HCT116 (cell line): Measurements from ENCODE around the gene RABEPK. TPM values are rescaled to one million over a fixed set of nuclear protein-coding genes. Genes with fewer than 3 reads are reported as not detected.
"Not testable (repeated sequence)": the region's sequence is repeated elsewhere in the genome, so short reads cannot be mapped to it uniquely, and the experiment has no call there.

Experiments used
- ATAC-seq: fragments of 200-7000 bp; cut with Tn5 transposase; 2 replicates; pipeline ENCODE4 v1.9.1; 2020; ENCODE audit warnings: mild to moderate bottlenecking, moderate library complexity
- BruUV-seq: library from RNA; stranded (reverse); fragments of 400-500 nt; replicated peaks from 2 replicates; lab custom pipeline; 2021; lab: Mats Ljungman, UMichigan
- CTCF ChIA-PET: fragments of 300-600 bp; sonication (Branson Sonifier 250); formaldehyde crosslinking; loops from one replicate; lab custom pipeline; 2021; ENCODE audit warnings: antibody characterized with exemption; lab: Charles Lee
- POLR2A ChIA-PET: fragments of 300-600, 350-600 bp; sonication (Branson Sonifier 250); formaldehyde crosslinking; loops from one replicate; lab custom pipeline; 2021; ENCODE audit warnings: antibody characterized with exemption; lab: Charles Lee
- RAD21 ChIA-PET, 2 experiments: fragments of 300-600 bp; sonication (Branson Sonifier 250); formaldehyde crosslinking; loops; one replicate each; lab custom pipeline; 2023; ENCODE audit warnings: low total read pairs in 2 of 2; ENCODE audit not compliant: uncharacterized antibody in 2 of 2, unreplicated experiment in 2 of 2, low non-redundant PET in 1 of 2; lab: Charles Lee
- DNase-seq: peaks from one replicate; pipeline ENCODE4 v3.0.0-alpha.2; 2010; ENCODE audit warnings: low read depth, low spot score
- H2AFZ ChIP-seq: fragments of 200-600 bp; shearing (Covaris generic), sonication (generic); 2 replicates; pipeline ENCODE4 v1.6.1; 2017; ENCODE audit warnings: low read depth, mixed run types, mixed read lengths, antibody characterized with exemption, low read length; ENCODE audit not compliant: poor library complexity, severe bottlenecking
- H3K27ac ChIP-seq: 2 replicates; pipeline ENCODE4 v1.5.1; 2012; ENCODE audit warnings: low read depth, low read length
- H3K27me3 ChIP-seq: fragments of 200-600 bp; sonication (generic); 2 replicates; pipeline ENCODE4 v1.6.1; 2016; ENCODE audit warnings: mixed run types, low read length, mixed read lengths; ENCODE audit not compliant: insufficient read depth
- H3K36me3 ChIP-seq, 2 experiments: fragments of 200-500 bp in 1 of 2; fragments of 200-600 bp in 1 of 2; sonication (Bioruptor generic) in 1 of 2; sonication (generic) in 1 of 2; 2 replicates each; pipeline versions ENCODE4 v1.5.1 to v1.6.1; 2014 to 2016; ENCODE audit warnings: low read length in 2 of 2, inconsistent platforms in 1 of 2, mixed read lengths in 1 of 2, mixed run types in 1 of 2; ENCODE audit not compliant: insufficient read depth in 2 of 2, control insufficient read depth in 1 of 2
- H3K4me1 ChIP-seq, 2 experiments: fragments of 200-600 bp in 1 of 2; sonication (generic) in 1 of 2; 2 replicates each; pipeline versions ENCODE4 v1.5.1 to v1.6.1; 2012 to 2017; ENCODE audit warnings: low read length in 2 of 2, inconsistent platforms in 1 of 2, mild to moderate bottlenecking in 1 of 2, mixed read lengths in 1 of 2, mixed run types in 1 of 2, moderate library complexity in 1 of 2; ENCODE audit not compliant: insufficient read depth in 2 of 2, control insufficient read depth in 1 of 2
- H3K4me2 ChIP-seq: fragments of 200-600 bp; sonication (generic); 2 replicates; pipeline ENCODE4 v1.6.1; 2017; ENCODE audit warnings: mixed run types, low read length, mixed read lengths
- H3K4me3 ChIP-seq, 2 experiments: fragments of 200-600 bp in 1 of 2; sonication (generic) in 1 of 2; replicated peaks in 1 of 2; 2 replicates each; pipeline ENCODE4 v1.5.1; 2011 to 2016; ENCODE audit warnings: low read length in 2 of 2, control low read depth in 1 of 2, low read depth in 1 of 2, mild to moderate bottlenecking in 1 of 2, mixed read lengths in 1 of 2, mixed run types in 1 of 2
- H3K79me2 ChIP-seq: fragments of 200-600 bp; sonication (generic); 2 replicates; pipeline ENCODE4 v1.6.1; 2017; ENCODE audit warnings: mild to moderate bottlenecking, mixed run types, low read length, moderate library complexity, mixed read lengths; ENCODE audit not compliant: insufficient read depth
- H3K9ac ChIP-seq: fragments of 200-600 bp; sonication (generic); 2 replicates; pipeline ENCODE4 v1.6.1; 2016; ENCODE audit warnings: low read length, mixed read lengths
- H3K9me2 ChIP-seq: fragments of 200-600 bp; sonication (generic), shearing (Covaris generic); 2 replicates; pipeline ENCODE4 v1.6.1; 2017; ENCODE audit warnings: mixed run types, mild to moderate bottlenecking, moderate library complexity; ENCODE audit not compliant: insufficient read depth
- H3K9me3 ChIP-seq, 2 experiments: fragments of 200-500 bp in 1 of 2; fragments of 200-600 bp in 1 of 2; sonication (Bioruptor generic) in 1 of 2; sonication (generic) in 1 of 2; 2 replicates each; pipeline ENCODE4 v1.6.1; 2014 to 2017; ENCODE audit warnings: low read length in 2 of 2, mixed read lengths in 2 of 2, inconsistent platforms in 1 of 2, low read depth in 1 of 2, mild to moderate bottlenecking in 1 of 2, mixed run types in 1 of 2, moderate library complexity in 1 of 2; ENCODE audit not compliant: control insufficient read depth in 1 of 2, insufficient read depth in 1 of 2
- H4K20me1 ChIP-seq: fragments of 200-600 bp; sonication (generic), shearing (Covaris generic); 2 replicates; pipeline ENCODE4 v1.6.1; 2017; ENCODE audit warnings: mixed run types, mild to moderate bottlenecking, moderate library complexity; ENCODE audit not compliant: insufficient read depth
- EGR1 ChIP-seq: IDR thresholded peaks from 2 replicates; pipeline ENCODE4 v1.6.1; 2012; ENCODE audit warnings: low read depth
- EZH2phosphoT487 ChIP-seq: fragments of 200-600 bp; IDR thresholded peaks from 2 replicates; pipeline ENCODE4 v1.6.1; 2018; ENCODE audit warnings: antibody characterized with exemption, borderline replicate concordance
- FOSL1 ChIP-seq: IDR thresholded peaks from 2 replicates; pipeline ENCODE4 v1.6.1; 2012; ENCODE audit warnings: low read depth
- MAX ChIP-seq: IDR thresholded peaks from 2 replicates; pipeline ENCODE4 v1.6.1; 2012
- POLR2AphosphoS5 ChIP-seq: IDR thresholded peaks from 2 replicates; pipeline ENCODE4 v1.6.1; 2011; ENCODE audit warnings: mild to moderate bottlenecking, low read depth, low read length, moderate library complexity
- RAD21 ChIP-seq: IDR thresholded peaks from 2 replicates; pipeline ENCODE4 v1.6.1; 2012; ENCODE audit warnings: low read depth, mild to moderate bottlenecking
- SP1 ChIP-seq: IDR thresholded peaks from 2 replicates; pipeline ENCODE4 v1.6.1; 2012; ENCODE audit warnings: low read depth
- SRF ChIP-seq: IDR thresholded peaks from 2 replicates; pipeline ENCODE4 v1.6.1; 2012; ENCODE audit warnings: low read depth
- TCF7L2 ChIP-seq: IDR thresholded peaks from 2 replicates; pipeline ENCODE4 v1.7.0; 2011; ENCODE audit warnings: borderline replicate concordance, inconsistent platforms; ENCODE audit not compliant: insufficient read depth, insufficient read length; ENCODE audit errors: extremely low read depth
- YY1 ChIP-seq: IDR thresholded peaks from 2 replicates; pipeline ENCODE4 v1.6.1; 2011; ENCODE audit warnings: low read length, low read depth, moderate library complexity, mild to moderate bottlenecking; ENCODE audit not compliant: insufficient replicate concordance; ENCODE audit errors: extremely low read depth
- intact Hi-C: fragments of 100-400 bp; cut with micrococcal nuclease; formaldehyde crosslinking; loops from 2 replicates; pipeline ENCODE4 v1.10.0; 2022
- total RNA-seq: library from RNA; stranded (reverse); gene quantifications from one replicate; pipeline ENCODE4 v1.2.1, GENCODE V29; 2021; ENCODE audit not compliant: unreplicated experiment

RABEPK gene
- total RNA-seq, 1 experiment from 2014 or later = 48.3 TPM

DNA sequence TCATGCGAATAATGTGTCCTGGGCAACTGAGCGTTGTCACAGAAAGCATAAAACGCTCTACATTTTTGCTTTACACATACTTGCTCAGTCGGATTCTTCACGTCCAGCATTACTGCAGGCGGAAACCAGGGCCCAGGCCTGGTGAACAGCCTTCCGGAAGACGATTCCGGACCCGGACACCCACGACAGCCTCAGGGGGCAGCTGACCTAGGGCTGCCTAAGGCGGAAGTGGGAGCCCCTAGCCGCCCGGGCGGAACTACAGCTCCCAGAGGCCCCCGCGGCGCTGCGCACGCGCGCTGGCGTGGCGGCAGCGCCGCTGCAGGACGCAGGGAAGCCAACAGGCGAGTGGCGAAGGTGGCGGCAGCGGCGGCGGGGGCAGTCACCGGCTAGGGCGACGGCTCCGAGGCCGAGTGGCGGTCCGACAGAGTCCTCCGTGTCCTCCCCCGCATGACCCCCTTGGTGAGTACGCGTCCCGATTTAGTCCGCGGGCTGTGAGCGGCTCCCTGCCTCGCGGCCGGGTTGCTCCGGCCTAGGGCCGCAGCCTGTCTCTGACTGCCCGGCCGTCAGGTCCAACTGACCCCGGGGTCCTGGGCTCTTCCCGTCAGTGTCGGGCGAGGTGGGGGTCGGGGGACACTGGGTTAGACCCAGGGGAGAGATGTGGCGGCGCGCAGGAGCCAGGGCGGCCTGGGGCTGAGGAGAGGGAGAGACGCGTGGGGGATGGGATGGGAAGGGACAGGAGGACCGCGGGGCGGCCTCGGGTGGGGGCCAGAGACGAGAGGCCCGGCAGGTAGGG, 61.4 kb downstream of the RABEPK start, which contains the start of gene GAPVD1 (continued):
- no peak for TF ChIP-seq FOSL1
- TF ChIP-seq EGR1 = peak; percentile 45; the same call in 1 of the 2 replicates
- peak; percentile 83 for TF ChIP-seq POLR2AphosphoS5
- peak; percentile 75 for TF ChIP-seq YY1

DNA sequence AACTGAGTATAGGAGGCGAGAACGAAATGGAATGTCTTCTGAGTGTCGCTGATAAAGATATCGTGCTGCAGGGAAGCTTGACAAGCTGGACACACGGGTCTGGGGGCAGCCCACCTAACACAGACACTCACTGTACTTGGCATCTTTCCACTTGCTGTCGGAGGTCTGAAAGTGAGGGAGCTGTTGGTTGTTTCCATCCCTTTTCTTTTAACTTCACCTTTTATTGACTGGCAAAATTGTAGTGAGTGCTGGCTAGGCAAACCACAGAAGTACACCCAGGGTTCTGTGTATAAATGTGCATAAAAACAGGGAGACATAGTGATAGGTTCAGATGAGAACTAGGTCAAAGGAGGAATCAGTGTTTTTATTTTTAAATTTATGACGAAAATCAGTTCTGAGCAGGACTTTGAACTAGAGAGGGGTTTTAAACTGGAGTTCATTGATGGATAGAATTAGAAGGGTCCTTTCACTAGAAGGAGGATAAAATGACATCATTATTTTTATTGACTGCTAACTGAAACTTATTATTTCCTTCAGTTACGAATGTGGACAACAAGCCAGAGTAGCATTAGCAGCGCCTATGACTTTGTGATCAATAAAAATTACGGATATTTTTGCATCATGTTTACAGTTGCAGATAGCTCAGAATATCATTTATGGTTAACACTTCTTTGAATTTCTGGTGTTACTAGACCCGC, 62.1 kb downstream of the RABEPK start:
- Histone ChIP-seq H3K36me3 (no peaks in the 10 kb centered on the region; a peak in 1 of 4 replicates), H3K9me2 (no peaks in the 10 kb centered on the region), H3K9ac (peak overlapping the region; percentile 93), H2AFZ (no peak overlapping the region), H3K27me3 (no peaks in the 10 kb centered on the region), H3K4me3 (peak overlapping the region; percentile 92 to 99), H3K4me1 (peaks cover 3 to 19% of the 10 kb centered on the region in 2 experiments; a peak in 2 of 4 replicates), H4K20me1 (no peaks in the 10 kb centered on the region), H3K79me2 (peaks cover 52% of the 10 kb centered on the region), H3K27ac (peak overlapping the region; percentile 70), H3K4me2 (peak overlapping the region; percentile 96), H3K9me3 (no peaks in the 10 kb centered on the region)
- TF ChIP-seq EZH2phosphoT487 (no peak), TCF7L2 (no peak), SRF (no peak), SP1 (no peak), RAD21 (no peak), MAX (no peak)
- ChIA-PET POLR2A (no interaction called here), RAD21 (no interaction called here), CTCF (interaction anchor here (1.6 kb wide), 1 partner anchor 18 kb away, joined by 5 read pairs; no protein-coding TSS in a partner anchor)
- no peak for DNase-seq
- no peak for ATAC-seq
- TSS peak; percentile 61 for BruUV-seq
- intact Hi-C loops = no loop called here

DNA sequence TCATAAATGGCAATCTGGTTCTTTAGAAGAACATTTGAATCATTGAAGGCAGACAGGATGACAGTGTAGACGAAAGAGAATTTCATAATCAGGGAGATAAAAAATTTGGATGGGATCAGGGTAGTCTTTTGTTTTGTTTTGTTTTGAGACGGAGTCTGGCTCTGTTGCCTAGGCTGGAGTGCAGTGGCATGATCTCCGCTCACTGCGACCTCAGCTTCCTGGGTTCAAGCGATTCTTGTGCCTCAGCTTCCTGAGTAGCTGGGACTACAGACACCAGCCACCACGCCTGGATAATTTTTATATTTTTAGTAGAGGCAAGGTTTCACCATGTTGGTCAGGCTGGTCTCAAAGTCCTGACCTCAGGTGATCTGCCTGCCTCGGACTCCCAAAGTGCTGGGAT, 63.7 kb downstream of the RABEPK start:
- H4K20me1 ChIP-seq, H3K9me3 ChIP-seq, H3K27ac ChIP-seq, H3K27me3 ChIP-seq, CTCF ChIA-PET, intact Hi-C loops, H2AFZ ChIP-seq, POLR2A ChIA-PET, H3K4me3 ChIP-seq, H3K36me3 ChIP-seq, BruUV-seq, DNase-seq, ATAC-seq, H3K9ac ChIP-seq, RAD21 ChIA-PET, H3K9me2 ChIP-seq, H3K4me2 ChIP-seq: not testable (repeated sequence)
- Histone ChIP-seq H3K79me2 (peaks cover 67% of the 10 kb centered on the region), H3K4me1 (peaks cover 3 to 19% of the 10 kb centered on the region in 2 experiments; a peak in 2 of 4 replicates)
